ENCODE results near the gene SCYL3. TPM values are rescaled to one million over a fixed set of nuclear protein-coding genes. Genes with fewer than 3 reads are reported as not detected.

SCYL3 gene
- total and polyA plus RNA-seq, 8 donors, result 9.5 to 23.6 (median 20.2) TPM

- no peaks in the 10 kb centered on the region for H3K4me1 ChIP-seq
- TF ChIP-seq CTCF (IDR thresholded peaks at IDR 0.05), result no peak
- H3K27ac ChIP-seq, result no peak overlapping the region
- ATAC-seq (no peak), DNase-seq (no peak)
- intact Hi-C loops (cut with DNase I), result no loop called here
- H3K27me3 ChIP-seq, result no peaks in the 10 kb centered on the region
- no peak overlapping the region for H3K4me3 ChIP-seq
- no peaks in the 10 kb centered on the region for H3K9me3 ChIP-seq
- peaks cover 0 to 88% of the 10 kb centered on the region in 2 donors for H3K36me3 ChIP-seq
These were observed 45.2 kb downstream of the SCYL3 start for GRCh38 chr1:169848456-169848855.

DNA sequence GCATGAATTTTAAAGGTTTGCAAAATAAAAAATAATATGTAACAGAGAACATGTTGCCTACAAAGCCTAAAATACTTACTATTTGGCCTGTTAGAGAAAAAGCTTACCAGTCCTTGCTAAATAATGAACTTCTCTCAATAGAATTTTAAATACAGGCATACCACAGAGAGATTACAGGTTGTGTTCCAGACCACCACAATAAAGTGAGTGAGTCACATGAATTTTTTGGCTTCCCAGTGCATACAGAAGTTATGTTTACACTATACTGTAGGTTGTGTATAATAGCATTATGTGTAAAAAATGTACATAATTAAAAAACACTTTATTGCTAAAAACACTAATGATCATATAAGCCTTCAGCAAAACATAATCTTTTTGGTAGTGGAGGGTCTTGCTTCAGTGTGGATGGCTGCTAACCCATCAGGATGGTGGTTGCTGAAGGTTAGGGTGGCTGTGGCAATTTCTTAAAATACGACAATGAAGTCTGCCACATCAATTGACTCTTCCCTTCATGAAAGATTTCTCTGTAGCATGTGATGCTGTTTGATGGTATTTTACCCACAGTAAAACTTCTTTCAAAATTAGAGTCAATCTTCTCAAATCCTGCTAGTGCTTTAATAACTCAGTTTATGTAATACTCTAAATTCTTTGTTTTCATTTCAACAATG lies 48.6 kb downstream of the SCYL3 start:
- Histone ChIP-seq H3K36me3 (peaks cover 0 to 64% of the 10 kb centered on the region in 2 donors), H3K4me3 (no peak overlapping the region), H3K4me1 (no peaks in the 10 kb centered on the region), H3K9me3 (peaks cover 0 to 2% of the 10 kb centered on the region in 2 donors), H3K27ac (no peak overlapping the region), H3K27me3 (no peaks in the 10 kb centered on the region)
- ATAC-seq (no peak), DNase-seq (no peak)
- no peak for TF ChIP-seq CTCF (IDR thresholded peaks at IDR 0.05)
- intact Hi-C loops (cut with DNase I), result no loop called here

DNA sequence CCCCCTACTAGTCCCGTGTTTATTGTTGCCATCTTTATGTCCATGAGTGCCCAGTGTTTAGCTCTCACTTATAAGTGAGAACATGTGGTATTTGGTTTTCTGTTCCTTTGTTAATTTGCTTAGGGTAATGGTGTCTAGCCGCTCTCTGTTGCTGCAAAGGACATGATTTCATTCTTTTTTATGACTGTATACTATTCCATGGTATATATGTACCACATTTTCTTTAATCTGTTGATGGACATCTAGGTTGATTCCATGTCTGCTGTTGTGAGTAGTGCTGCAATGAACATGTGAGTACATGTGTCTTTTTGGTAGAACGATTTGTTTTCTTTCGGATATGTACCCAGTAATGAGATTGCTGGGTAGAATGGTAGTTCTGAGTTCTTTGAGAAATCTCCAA lies 54.8 kb downstream of the SCYL3 start:
- DNase-seq, result no peak
- ATAC-seq, result no peak

DNA sequence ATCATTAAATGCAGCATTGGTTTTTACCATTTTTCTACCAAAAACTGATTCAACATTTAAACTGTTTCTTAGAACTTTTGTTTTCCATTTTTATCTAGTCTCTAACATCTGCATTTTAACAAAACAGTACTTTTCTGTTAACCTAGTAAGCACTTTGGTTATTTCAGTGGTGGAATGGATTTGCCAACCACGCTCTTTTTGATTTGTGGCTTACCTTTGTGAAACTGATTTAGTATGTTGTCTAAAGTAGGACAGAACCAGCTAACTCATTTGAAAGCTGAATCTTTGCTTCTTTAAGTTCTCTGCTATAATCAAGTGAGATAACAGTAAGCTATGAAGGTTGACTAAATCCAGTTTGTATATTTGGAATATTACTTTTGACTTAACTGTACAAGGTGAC lies 57.5 kb downstream of the SCYL3 start:
- DNase-seq, result no peak
- Histone ChIP-seq H3K27me3 (no peaks in the 10 kb centered on the region), H3K27ac (no peak overlapping the region), H3K4me3 (no peak overlapping the region), H3K4me1 (no peaks in the 10 kb centered on the region), H3K9me3 (peaks cover 0 to 3% of the 10 kb centered on the region in 2 donors), H3K36me3 (peaks cover 0 to 42% of the 10 kb centered on the region in 2 donors)
- ATAC-seq, result no peak
- TF ChIP-seq CTCF (IDR thresholded peaks at IDR 0.05), result no peak
- intact Hi-C loops (cut with DNase I), result no loop called here

More for the DNA sequence above, 54.8 kb downstream of the SCYL3 start:
- H3K27me3 ChIP-seq, result no peaks in the 10 kb centered on the region
- H3K4me1 ChIP-seq, result no peaks in the 10 kb centered on the region
- intact Hi-C loops (cut with DNase I), result no loop called here
- peaks cover 0 to 3% of the 10 kb centered on the region in 2 donors for H3K9me3 ChIP-seq
- H3K36me3 ChIP-seq, result peaks cover 0 to 35% of the 10 kb centered on the region in 2 donors
- no peak overlapping the region for H3K4me3 ChIP-seq
- TF ChIP-seq CTCF (IDR thresholded peaks at IDR 0.05), result no peak
- no peak overlapping the region for H3K27ac ChIP-seq

- TF ChIP-seq CTCF (IDR thresholded peaks at IDR 0.05), result no peak
- Histone ChIP-seq H3K27me3 (no peaks in the 10 kb centered on the region), H3K9me3 (peaks cover 0 to 3% of the 10 kb centered on the region in 2 donors), H3K36me3 (peaks cover 0 to 39% of the 10 kb centered on the region in 2 donors), H3K27ac (no peak overlapping the region), H3K4me3 (no peak overlapping the region), H3K4me1 (no peaks in the 10 kb centered on the region)
- intact Hi-C loops (cut with DNase I), result no loop called here
- DNase-seq (no peak), ATAC-seq (no peak)
These were observed 58.0 kb downstream of the SCYL3 start for GRCh38 chr1:169835647-169836046.

All from left lung (tissue), 10 donors.